Muscle of leg (tissue), 11 donors: ENCODE results near the gene NEURL1B. TPM values are rescaled to one million over a fixed set of nuclear protein-coding genes. Genes with fewer than 3 reads are reported as not detected.
A peak's percentile ranks its signal among the peaks of the same experiment; 100 is the strongest.

Experiments
- DNase-seq: peaks from one replicate; pipeline ENCODE4 v3.0.0; 2013
- H3K27ac ChIP-seq: one replicate; pipeline ENCODE4 v1.5.1; 2013; ENCODE audit warnings: mild to moderate bottlenecking, low read length, control low read depth
- H3K27me3 ChIP-seq: one replicate; pipeline ENCODE4 v1.6.1; 2013; ENCODE audit warnings: low read length; ENCODE audit not compliant: control insufficient read depth, insufficient read depth
- H3K36me3 ChIP-seq: one replicate; pipeline ENCODE4 v1.6.1; 2013; ENCODE audit warnings: low read length; ENCODE audit not compliant: control insufficient read depth, insufficient read depth
- H3K4me1 ChIP-seq: one replicate; pipeline ENCODE4 v1.6.1; 2013; ENCODE audit warnings: low read length; ENCODE audit not compliant: control insufficient read depth, insufficient read depth
- H3K4me3 ChIP-seq: one replicate; pipeline ENCODE4 v1.5.1; 2013; ENCODE audit warnings: low read length, control low read depth
- H3K9me3 ChIP-seq: replicated peaks from 2 replicates; pipeline ENCODE4 v1.6.1; 2013; ENCODE audit warnings: low read depth, low read length; ENCODE audit not compliant: control insufficient read depth
- WGBS: methylation state at CpG from one replicate; pipeline ENCODE4 v1.1.5; 2013; ENCODE audit warnings: missing lambda C conversion rate; ENCODE audit not compliant: insufficient coverage; 5-methylcytosine and 5-hydroxymethylcytosine counted together
- polyA plus RNA-seq, 8 donors: library from polyadenylated mRNA; unstranded; fragments of 120-200 nt; gene quantifications; one replicate each; pipeline versions ENCODE4 v1.2.1 to v1.2.3, GENCODE V29; 2013; ENCODE audit warnings: inconsistent platforms in 1 of 8, low replicate concordance in 1 of 8; ENCODE audit not compliant: insufficient read length in 8 of 8, insufficient read depth in 1 of 8
- total RNA-seq: library from RNA; stranded (reverse); fragments of 120-200 nt; gene quantifications from one replicate; pipeline ENCODE4 v1.2.4, GENCODE V29; 2013

NEURL1B gene
- total and polyA plus RNA-seq, 9 donors = 27.3 to 45.2 (median 36.2) TPM

DNA sequence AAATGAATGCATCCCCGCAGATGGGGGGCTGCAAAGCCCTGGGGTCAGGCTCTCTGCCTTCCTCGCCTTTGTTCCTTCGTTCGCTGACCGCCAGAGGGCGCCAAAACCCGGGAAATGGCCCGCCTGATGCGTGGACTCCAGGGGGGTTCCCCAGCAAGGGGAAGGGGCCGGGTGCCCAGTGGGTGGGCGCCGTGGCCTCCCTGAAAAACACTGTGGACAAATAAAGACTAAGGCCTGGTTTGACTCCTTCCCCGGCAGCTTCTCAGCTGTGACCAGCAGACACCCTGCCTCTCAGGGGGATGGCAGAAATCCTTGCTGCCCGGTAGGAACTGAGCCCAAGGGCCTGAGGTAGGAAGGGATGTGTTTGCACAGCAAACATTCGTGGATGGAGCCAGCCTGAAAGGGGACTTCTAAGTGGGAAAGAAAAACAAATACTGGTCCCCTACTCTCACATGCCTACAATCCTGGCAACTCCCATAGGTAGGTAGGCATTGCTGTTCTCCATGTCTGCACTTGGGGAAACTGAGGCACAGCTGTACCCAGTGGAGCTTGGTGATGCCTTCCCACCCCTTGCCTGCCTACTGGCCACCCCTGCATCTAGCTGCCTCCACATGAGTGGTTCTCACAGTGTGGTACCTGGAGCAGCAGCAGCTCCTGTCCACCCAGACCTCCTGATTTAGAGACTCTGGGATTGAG, 72.2 kb downstream of the NEURL1B start:
- DNase-seq = peak; percentile 59
- peaks cover 31% of the 10 kb centered on the region for H3K4me1 ChIP-seq
- whole genome bisulfite sequencing = 4% methylated on average over 12 of the region's 15 CpGs

GRCh38 chr5:172713809-172714490, 72.9 kb downstream of the NEURL1B start:
- Histone ChIP-seq H3K27me3 (peaks cover 4% of the 10 kb centered on the region), H3K27ac (no peak overlapping the region)
- WGBS = 53% methylated on average over 9 of the region's 9 CpGs

More for the DNA sequence above, 72.2 kb downstream of the NEURL1B start:
- H3K27ac ChIP-seq = no peak overlapping the region
- H3K4me3 ChIP-seq = no peak overlapping the region
- no peaks in the 10 kb centered on the region for H3K9me3 ChIP-seq
- H3K36me3 ChIP-seq = no peaks in the 10 kb centered on the region
- H3K27me3 ChIP-seq = peaks cover 4% of the 10 kb centered on the region

GRCh38 chr5:172714491-172715420, 73.7 kb downstream of the NEURL1B start:
- Histone ChIP-seq H3K27me3 (peaks cover 4% of the 10 kb centered on the region), H3K4me1 (peaks cover 31% of the 10 kb centered on the region), H3K9me3 (no peaks in the 10 kb centered on the region), H3K36me3 (no peaks in the 10 kb centered on the region), H3K27ac (peak overlapping the region; percentile 47), H3K4me3 (no peak overlapping the region)
- peak; percentile 84 for DNase-seq
- WGBS = 33% methylated on average over 3 of the region's 15 CpGs

More at GRCh38 chr5:172713809-172714490, 72.9 kb downstream of the NEURL1B start:
- Histone ChIP-seq H3K4me1 (peaks cover 31% of the 10 kb centered on the region), H3K36me3 (no peaks in the 10 kb centered on the region), H3K4me3 (no peak overlapping the region), H3K9me3 (no peaks in the 10 kb centered on the region)
- DNase-seq = no peak

GRCh38 chr5:172715421-172715780, 74.3 kb downstream of the NEURL1B start:
- peaks cover 4% of the 10 kb centered on the region for H3K27me3 ChIP-seq
- peaks cover 31% of the 10 kb centered on the region for H3K4me1 ChIP-seq
- no peak overlapping the region for H3K4me3 ChIP-seq
- no peak overlapping the region for H3K27ac ChIP-seq
- H3K9me3 ChIP-seq = no peaks in the 10 kb centered on the region
- no peaks in the 10 kb centered on the region for H3K36me3 ChIP-seq
- DNase-seq = no peak
- WGBS = 88% methylated on average over 3 of the region's 6 CpGs

GRCh38 chr5:172715931-172716682, 75.0 kb downstream of the NEURL1B start:
- Histone ChIP-seq H3K4me3 (no peak overlapping the region), H3K4me1 (peaks cover 31% of the 10 kb centered on the region), H3K9me3 (no peaks in the 10 kb centered on the region), H3K36me3 (no peaks in the 10 kb centered on the region), H3K27me3 (peaks cover 4% of the 10 kb centered on the region), H3K27ac (no peak overlapping the region)
- WGBS = 82% methylated on average over 8 of the region's 13 CpGs
- DNase-seq = no peak

GRCh38 chr5:172716796-172717313, 75.8 kb downstream of the NEURL1B start:
- H3K4me3 ChIP-seq = no peak overlapping the region
- WGBS = 5% methylated on average over 17 of the region's 20 CpGs

GRCh38 chr5:172717481-172718195, 76.6 kb downstream of the NEURL1B start:
- no peaks in the 10 kb centered on the region for H3K36me3 ChIP-seq
- DNase-seq = no peak
- 78% methylated on average over 16 of the region's 16 CpGs for WGBS
- H3K27me3 ChIP-seq = no peaks in the 10 kb centered on the region
- no peak overlapping the region for H3K4me3 ChIP-seq
- H3K27ac ChIP-seq = no peak overlapping the region
- no peaks in the 10 kb centered on the region for H3K9me3 ChIP-seq
- peaks cover 43% of the 10 kb centered on the region for H3K4me1 ChIP-seq

More at GRCh38 chr5:172716796-172717313, 75.8 kb downstream of the NEURL1B start:
- Histone ChIP-seq H3K9me3 (no peaks in the 10 kb centered on the region), H3K36me3 (no peaks in the 10 kb centered on the region), H3K27ac (no peak overlapping the region), H3K27me3 (peaks cover 2% of the 10 kb centered on the region), H3K4me1 (peaks cover 35% of the 10 kb centered on the region)
- peak; percentile 91 for DNase-seq

DNA sequence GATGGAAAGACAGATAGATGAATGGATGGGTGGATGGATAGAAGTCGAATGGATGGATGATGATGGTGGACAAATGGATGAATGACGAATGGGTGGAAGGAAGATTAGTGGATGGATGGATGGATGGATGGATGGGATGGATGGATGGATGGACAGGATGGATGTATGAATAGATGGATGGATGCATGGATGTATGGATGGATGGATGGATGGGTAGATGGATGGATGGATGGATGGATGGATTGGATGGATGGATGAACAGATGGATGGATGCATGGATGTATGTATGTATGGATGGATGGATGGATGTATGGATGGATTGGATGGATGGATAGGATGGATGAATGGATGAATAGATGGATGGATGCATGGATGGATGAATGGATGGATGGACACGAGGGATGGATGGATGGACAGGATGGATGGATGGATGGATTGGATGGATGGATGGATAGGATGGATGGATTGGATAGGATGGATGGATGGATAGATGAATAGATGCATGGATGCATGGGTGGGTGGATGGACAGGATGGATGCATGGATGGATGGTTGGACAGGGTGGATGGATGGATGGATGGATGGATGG, 77.6 kb downstream of the NEURL1B start:
- peaks cover 37% of the 10 kb centered on the region for H3K4me1 ChIP-seq
- H3K27me3 ChIP-seq = no peaks in the 10 kb centered on the region
- WGBS = 94% methylated on average over 3 of the region's 3 CpGs

GRCh38 chr5:172719211-172719610, 78.1 kb downstream of the NEURL1B start:
- 86% methylated on average over 2 of the region's 4 CpGs for WGBS
- Histone ChIP-seq H3K4me1 (peaks cover 33% of the 10 kb centered on the region), H3K36me3 (no peaks in the 10 kb centered on the region), H3K9me3 (no peaks in the 10 kb centered on the region), H3K27me3 (no peaks in the 10 kb centered on the region), H3K27ac (no peak overlapping the region), H3K4me3 (no peak overlapping the region)
- no peak for DNase-seq

More for the DNA sequence above, 77.6 kb downstream of the NEURL1B start:
- H3K4me3 ChIP-seq = no peak overlapping the region
- H3K36me3 ChIP-seq = no peaks in the 10 kb centered on the region
- H3K9me3 ChIP-seq = no peaks in the 10 kb centered on the region
- DNase-seq = no peak
- no peak overlapping the region for H3K27ac ChIP-seq
